HepG2 (cell line): ENCODE results near the gene MOGAT3. TPM values are rescaled to one million over a fixed set of nuclear protein-coding genes. Genes with fewer than 3 reads are reported as not detected.

ENCODE experiments used
- ATF5 ChIP-seq: sonication (generic); formaldehyde crosslinking; IDR thresholded peaks from 2 replicates; pipeline ENCODE4 v1.4.0; 2020; ENCODE audit warnings: mild to moderate bottlenecking, low read depth, missing genetic modification reagents
- BATF2 ChIP-seq: sonication (generic); formaldehyde crosslinking; IDR thresholded peaks from 2 replicates; pipeline ENCODE4 v1.8.0; 2022; ENCODE audit warnings: mild to moderate bottlenecking, missing genetic modification reagents, moderate library complexity
- DPF2 ChIP-seq: sonication (generic); formaldehyde crosslinking; IDR thresholded peaks from 2 replicates; pipeline ENCODE4 v1.4.0; 2020; ENCODE audit warnings: mild to moderate bottlenecking, low read depth, missing genetic modification reagents, borderline replicate concordance
- GATA4 ChIP-seq: sonication (generic); IDR thresholded peaks from 2 replicates; pipeline ENCODE4 v1.6.1; 2016; ENCODE audit warnings: antibody characterized with exemption, low read depth, borderline replicate concordance
- HHEX ChIP-seq: IDR thresholded peaks from 2 replicates; pipeline ENCODE4 v1.6.1; 2016; ENCODE audit warnings: control low read depth
- HNF4G ChIP-seq, 2 experiments: sonication (generic) in 1 of 2; formaldehyde crosslinking in 1 of 2; IDR thresholded peaks; 2 replicates each; pipeline versions ENCODE4 v1.4.0 to v1.6.1; 2011 to 2020; ENCODE audit warnings: borderline replicate concordance in 2 of 2, low read depth in 2 of 2, mild to moderate bottlenecking in 2 of 2, low read length in 1 of 2, missing genetic modification reagents in 1 of 2, moderate library complexity in 1 of 2
- ISX ChIP-seq: sonication (generic); formaldehyde crosslinking; conservative IDR thresholded peaks from 2 replicates; pipeline ENCODE4 v1.5.0; 2020; ENCODE audit warnings: missing genetic modification reagents
- KDM4B ChIP-seq: sonication (generic); formaldehyde crosslinking; IDR thresholded peaks from 2 replicates; pipeline ENCODE4 v1.4.0; 2020; ENCODE audit warnings: missing genetic modification reagents
- KMT2A ChIP-seq: sonication (generic); formaldehyde crosslinking; IDR thresholded peaks from 2 replicates; pipeline ENCODE4 v1.4.0; 2020; ENCODE audit warnings: missing genetic modification reagents
- PBX3 ChIP-seq: sonication (generic); formaldehyde crosslinking; IDR thresholded peaks from 2 replicates; pipeline ENCODE4 v1.8.1; 2023; ENCODE audit warnings: missing genetic modification reagents, inconsistent platforms, borderline replicate concordance
- PITX1 ChIP-seq: sonication (generic); formaldehyde crosslinking; IDR thresholded peaks from 2 replicates; pipeline ENCODE4 v1.5.1; 2020; ENCODE audit warnings: mild to moderate bottlenecking, missing genetic modification reagents
- ZBTB1 ChIP-seq: sonication (generic); formaldehyde crosslinking; IDR thresholded peaks from 2 replicates; pipeline ENCODE4 v1.4.0; 2020; ENCODE audit warnings: missing genetic modification reagents, borderline replicate concordance
- ZEB1 ChIP-seq: IDR thresholded peaks from 2 replicates; pipeline ENCODE4 v1.6.1; 2012; ENCODE audit warnings: mild to moderate bottlenecking, low read depth, inconsistent platforms; ENCODE audit not compliant: insufficient replicate concordance
- ZKSCAN5 ChIP-seq: sonication (generic); formaldehyde crosslinking; IDR thresholded peaks from 2 replicates; pipeline ENCODE4 v1.5.1; 2020; ENCODE audit warnings: mild to moderate bottlenecking, missing genetic modification reagents
- ZNF101 ChIP-seq: sonication (generic); formaldehyde crosslinking; IDR thresholded peaks from 2 replicates; pipeline ENCODE4 v1.4.0; 2020; ENCODE audit warnings: mild to moderate bottlenecking, low read depth, missing genetic modification reagents, borderline replicate concordance
- ZNF264 ChIP-seq: sonication (generic); formaldehyde crosslinking; IDR thresholded peaks from 2 replicates; pipeline ENCODE4 v1.4.0; 2020; ENCODE audit warnings: missing genetic modification reagents
- ZNF33A ChIP-seq: sonication (generic); formaldehyde crosslinking; IDR thresholded peaks from 2 replicates; pipeline ENCODE4 v1.5.1; 2020; ENCODE audit warnings: missing genetic modification reagents, mild to moderate bottlenecking, moderate library complexity, borderline replicate concordance
- ZNF343 ChIP-seq: sonication (generic); formaldehyde crosslinking; IDR thresholded peaks from 2 replicates; pipeline ENCODE4 v1.4.0; 2020; ENCODE audit warnings: mild to moderate bottlenecking, missing genetic modification reagents
- ZNF512B ChIP-seq: sonication (generic); formaldehyde crosslinking; IDR thresholded peaks from 2 replicates; pipeline ENCODE4 v1.5.1; 2020; ENCODE audit warnings: missing genetic modification reagents, mild to moderate bottlenecking, borderline replicate concordance
- ZNF709 ChIP-seq: sonication (generic); formaldehyde crosslinking; IDR thresholded peaks from 2 replicates; pipeline ENCODE4 v1.5.0; 2020; ENCODE audit warnings: mild to moderate bottlenecking, missing genetic modification reagents
- ZUFSP ChIP-seq: sonication (generic); formaldehyde crosslinking; IDR thresholded peaks from 2 replicates; pipeline ENCODE4 v1.9.0; 2021; ENCODE audit warnings: missing genetic modification reagents, mild to moderate bottlenecking, borderline replicate concordance
- polyA plus RNA-seq, 8 experiments: library from polyadenylated mRNA; depleted of rRNA in 3 of 8; stranded (reverse) in 7 of 8; unstranded in 1 of 8; fragments of >200 nt; fragmentation: Illumina TruSeq in 4 of 8; extraction: Trizol in 4 of 8; gene quantifications; 2 replicates each; pipeline versions ENCODE4 v1.2.1 to v1.2.3, GENCODE V29; 2011 to 2016; ENCODE audit warnings: low read depth in 4 of 8, missing spikeins in 1 of 8, mixed read lengths in 1 of 8; ENCODE audit not compliant: insufficient read depth in 1 of 8
- total RNA-seq, 5 experiments: library from RNA; depleted of rRNA; stranded (reverse); fragments of >200 nt; fragmentation: Illumina TruSeq; extraction: Trizol; gene quantifications; 2 replicates each; pipeline ENCODE4 v1.2.3, GENCODE V29; 2016; ENCODE audit warnings: low read depth in 1 of 5

The MOGAT3 gene
- total and polyA plus RNA-seq, 2 of the 13 experiments (the other 11 are each of a cell fraction or from before 2014, with no cell fraction given): 22.5 to 30.5 TPM

GRCh38 chr7:101218236-101219125 lies 17.6 kb upstream of the MOGAT3 start (continued):
- no peak for TF ChIP-seq PBX3 (CRISPR knock-in tag)
- TF ChIP-seq ZKSCAN5 (CRISPR knock-in tag): 0 out of 2 replicates have a peak, but pooled peaks have one; percentile 16
- TF ChIP-seq KMT2A (CRISPR knock-in tag): no peak
- 0 out of 2 replicates have a peak, but pooled peaks have one; percentile 48 for TF ChIP-seq ZNF512B
- no peak for TF ChIP-seq ZBTB1
- no peak for TF ChIP-seq ZNF264
- TF ChIP-seq ZEB1: no peak
- no peak for TF ChIP-seq ZUFSP (CRISPR knock-in tag)
- TF ChIP-seq ISX (CRISPR knock-in tag): no peak
- 0 out of 2 replicates have a peak, but pooled peaks have one; percentile 6 for TF ChIP-seq GATA4
- peak; percentile 15; the same call in 1 of the 2 replicates for TF ChIP-seq PITX1 (CRISPR knock-in tag)
- no peak for TF ChIP-seq KDM4B (CRISPR knock-in tag)
- no peak for TF ChIP-seq DPF2
- no peak for TF ChIP-seq ZNF101 (CRISPR knock-in tag)
- TF ChIP-seq HNF4G (IDR thresholded peaks at IDR 0.05; ENCODE audit: borderline replicate concordance, low read depth, low read length): no peak
- no peak for TF ChIP-seq HNF4G (CRISPR knock-in tag; IDR thresholded peaks at IDR 0.05; ENCODE audit: borderline replicate concordance, low read depth)
- no peak for TF ChIP-seq ZNF709
- no peak for TF ChIP-seq ZNF33A (CRISPR knock-in tag)
- 0 out of 2 replicates have a peak, but pooled peaks have one; percentile 11 for TF ChIP-seq ZNF343 (CRISPR knock-in tag)
- no peak for TF ChIP-seq ATF5 (CRISPR knock-in tag)
- TF ChIP-seq HHEX (CRISPR knock-in tag): no peak
- no peak for TF ChIP-seq BATF2
